WERI-Rb-1 (cell line): ENCODE results near the gene LIAS.
"Not testable (repeated sequence)": the region's sequence is repeated elsewhere in the genome, so short reads cannot be mapped to it uniquely, and the experiment has no call there.

Experiments used
- DNase-seq: peaks from one replicate; pipeline ENCODE4 v3.0.0-alpha.2; 2020
- H3K27ac ChIP-seq: fragments of 250-450 bp; sonication (Bioruptor Pico); 2 replicates; pipeline ENCODE4 v1.5.1; 2020; ENCODE audit warnings: mild to moderate bottlenecking, moderate library complexity
- H3K27me3 ChIP-seq: fragments of 250-450 bp; sonication (Bioruptor Pico); 2 replicates; pipeline ENCODE4 v1.5.1; 2021; ENCODE audit warnings: mild to moderate bottlenecking, low read depth, moderate library complexity; ENCODE audit not compliant: insufficient read depth, severe bottlenecking
- H3K36me3 ChIP-seq: fragments of 250-450 bp; sonication (Bioruptor Pico); 2 replicates; pipeline ENCODE4 v1.5.1; 2020; ENCODE audit warnings: mild to moderate bottlenecking, moderate library complexity
- H3K4me3 ChIP-seq: 2 replicates; pipeline ENCODE4 v1.5.1; 2011; ENCODE audit warnings: low read depth, mild to moderate bottlenecking, control low read depth, low read length
- H3K9me3 ChIP-seq: fragments of 250-450 bp; sonication (Bioruptor Pico); 2 replicates; pipeline ENCODE4 v1.5.1; 2021; ENCODE audit warnings: mild to moderate bottlenecking, moderate library complexity; ENCODE audit not compliant: severe bottlenecking
- TF ChIP-seq, protein P1 (sequence below): IDR thresholded peaks from 2 replicates; pipeline ENCODE4 v1.5.1; 2011; ENCODE audit warnings: low read depth, mild to moderate bottlenecking, control low read depth, inconsistent platforms, low read length

Gene LIAS

DNA sequence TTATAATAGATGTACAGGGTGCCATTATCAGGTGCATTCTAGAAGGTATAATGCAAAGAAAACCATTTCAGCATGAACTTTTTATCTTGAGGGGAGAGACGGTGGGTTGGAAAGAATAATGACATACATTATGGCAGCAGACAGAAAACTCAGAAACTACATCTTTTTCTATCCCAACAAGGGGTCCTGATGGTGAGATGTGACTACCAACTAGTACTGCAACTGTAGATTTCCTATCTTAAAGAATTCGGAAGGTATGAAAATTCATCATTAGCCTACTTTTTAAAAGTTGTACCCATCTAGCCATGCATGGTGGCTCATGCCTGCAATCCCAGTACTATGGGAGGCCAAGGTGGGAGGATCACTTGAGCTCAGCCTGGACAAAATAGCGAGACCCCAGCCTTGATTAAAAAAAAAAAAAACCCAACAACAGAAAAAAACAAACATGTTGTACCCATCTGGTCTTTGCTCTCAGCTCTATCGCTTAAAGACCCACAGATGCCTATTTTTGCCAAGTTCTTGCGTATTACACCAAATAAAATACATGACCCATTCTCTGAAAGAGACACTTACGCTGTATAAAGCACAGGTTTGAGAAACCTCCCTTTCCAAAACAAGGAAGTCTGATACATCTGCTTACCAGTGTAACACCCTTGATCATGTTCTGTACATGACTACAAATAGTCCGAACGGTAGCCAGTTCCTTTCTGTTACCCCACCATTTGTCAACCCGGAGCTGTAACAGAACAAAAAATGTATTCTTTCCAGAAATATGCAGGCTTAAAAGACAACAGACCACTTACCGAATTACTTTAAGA is 1.7 kb upstream of the LIAS start:
- peak overlapping the region; percentile 89; the same call in 1 of the 2 replicates for H3K27ac ChIP-seq
- no peak for DNase-seq
- TF ChIP-seq, protein P1, sequence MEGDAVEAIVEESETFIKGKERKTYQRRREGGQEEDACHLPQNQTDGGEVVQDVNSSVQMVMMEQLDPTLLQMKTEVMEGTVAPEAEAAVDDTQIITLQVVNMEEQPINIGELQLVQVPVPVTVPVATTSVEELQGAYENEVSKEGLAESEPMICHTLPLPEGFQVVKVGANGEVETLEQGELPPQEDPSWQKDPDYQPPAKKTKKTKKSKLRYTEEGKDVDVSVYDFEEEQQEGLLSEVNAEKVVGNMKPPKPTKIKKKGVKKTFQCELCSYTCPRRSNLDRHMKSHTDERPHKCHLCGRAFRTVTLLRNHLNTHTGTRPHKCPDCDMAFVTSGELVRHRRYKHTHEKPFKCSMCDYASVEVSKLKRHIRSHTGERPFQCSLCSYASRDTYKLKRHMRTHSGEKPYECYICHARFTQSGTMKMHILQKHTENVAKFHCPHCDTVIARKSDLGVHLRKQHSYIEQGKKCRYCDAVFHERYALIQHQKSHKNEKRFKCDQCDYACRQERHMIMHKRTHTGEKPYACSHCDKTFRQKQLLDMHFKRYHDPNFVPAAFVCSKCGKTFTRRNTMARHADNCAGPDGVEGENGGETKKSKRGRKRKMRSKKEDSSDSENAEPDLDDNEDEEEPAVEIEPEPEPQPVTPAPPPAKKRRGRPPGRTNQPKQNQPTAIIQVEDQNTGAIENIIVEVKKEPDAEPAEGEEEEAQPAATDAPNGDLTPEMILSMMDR = no peak
- H3K9me3 ChIP-seq = no peaks in the 10 kb centered on the region
- H3K4me3 ChIP-seq = no peak overlapping the region; the same call in 1 of the 2 replicates
- H3K36me3 ChIP-seq = peaks cover 73% of the 10 kb centered on the region
- H3K27me3 ChIP-seq = no peaks in the 10 kb centered on the region

DNA sequence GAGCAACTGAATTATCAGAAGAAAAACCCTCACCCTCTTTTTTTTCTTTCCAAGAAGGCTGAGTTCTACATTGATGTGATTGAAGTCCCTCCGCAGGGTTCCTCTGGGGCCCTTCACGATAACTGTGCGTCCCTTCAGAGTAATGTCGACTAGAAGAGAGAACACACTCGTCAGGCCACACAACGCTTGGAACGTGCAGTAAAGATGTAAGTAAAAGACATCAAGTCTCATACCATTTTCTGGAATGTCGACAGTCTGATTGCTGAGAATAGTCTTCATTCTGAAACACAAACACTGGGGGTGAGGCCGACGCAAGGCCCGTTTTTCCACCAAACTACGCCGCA is 723 bp upstream of the LIAS start:
- not testable (repeated sequence) for DNase-seq, H3K9me3 ChIP-seq, H3K27me3 ChIP-seq
- H3K27ac ChIP-seq = peak overlapping the region; percentile 89
- peak overlapping the region; percentile 99 for H3K4me3 ChIP-seq
- H3K36me3 ChIP-seq = peaks cover 65% of the 10 kb centered on the region

DNA sequence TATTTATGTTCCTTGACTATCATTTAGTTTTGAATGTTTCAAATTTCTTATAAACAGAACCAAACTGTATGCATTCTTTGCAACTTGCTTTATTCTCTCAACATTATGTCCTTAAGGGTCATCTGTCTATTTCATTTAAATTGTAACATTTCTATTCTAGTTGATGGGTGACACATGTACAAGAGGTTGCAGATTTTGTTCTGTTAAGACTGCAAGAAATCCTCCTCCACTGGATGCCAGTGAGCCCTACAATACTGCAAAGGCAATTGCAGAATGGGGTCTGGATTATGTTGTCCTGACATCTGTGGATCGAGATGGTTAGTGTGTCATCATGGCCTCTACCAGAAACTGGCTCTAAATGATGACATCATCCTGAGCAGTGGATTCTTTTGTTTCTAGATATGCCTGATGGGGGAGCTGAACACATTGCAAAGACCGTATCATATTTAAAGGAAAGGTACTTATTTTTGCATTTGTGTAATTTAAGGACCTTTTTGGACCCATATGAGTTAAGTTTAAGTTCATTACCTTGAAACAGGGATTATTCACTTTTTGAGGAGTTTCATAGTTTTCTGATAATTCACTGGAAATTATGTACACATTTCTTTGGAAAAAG is 6.1 kb downstream of the LIAS start:
- TF ChIP-seq, protein P1 = 0 out of 2 replicates have a peak, but pooled peaks have one; percentile 3
- Histone ChIP-seq H3K4me3 (no peak overlapping the region), H3K36me3 (peaks cover 37% of the 10 kb centered on the region), H3K27ac (peak overlapping the region; percentile 35), H3K9me3 (no peaks in the 10 kb centered on the region), H3K27me3 (no peaks in the 10 kb centered on the region)
- peak; percentile 48 for DNase-seq

DNA sequence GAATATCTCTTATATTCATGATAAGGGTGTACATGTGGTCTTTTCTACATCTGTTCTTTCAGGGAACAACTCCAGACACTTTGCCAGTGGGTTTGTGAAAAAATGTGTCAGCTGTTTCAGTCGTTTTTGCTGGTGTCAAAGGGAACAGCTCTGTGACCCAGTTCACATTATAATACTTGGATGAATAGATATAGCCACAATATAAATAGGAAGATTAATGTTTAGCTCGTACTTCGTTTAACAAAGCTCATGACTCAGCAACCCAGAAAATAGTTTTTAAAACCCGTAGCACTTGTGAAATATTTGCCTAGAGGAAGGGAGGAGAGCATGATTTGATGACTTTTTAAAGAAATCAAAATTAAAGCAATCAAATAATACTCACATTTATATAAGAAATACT is 7.9 kb downstream of the LIAS start:
- TF ChIP-seq, protein P1 = no peak
- H3K36me3 ChIP-seq = peaks cover 32% of the 10 kb centered on the region
- H3K27ac ChIP-seq = no peak overlapping the region
- no peaks in the 10 kb centered on the region for H3K9me3 ChIP-seq
- no peak overlapping the region for H3K4me3 ChIP-seq
- H3K27me3 ChIP-seq = no peaks in the 10 kb centered on the region
- no peak for DNase-seq

DNA sequence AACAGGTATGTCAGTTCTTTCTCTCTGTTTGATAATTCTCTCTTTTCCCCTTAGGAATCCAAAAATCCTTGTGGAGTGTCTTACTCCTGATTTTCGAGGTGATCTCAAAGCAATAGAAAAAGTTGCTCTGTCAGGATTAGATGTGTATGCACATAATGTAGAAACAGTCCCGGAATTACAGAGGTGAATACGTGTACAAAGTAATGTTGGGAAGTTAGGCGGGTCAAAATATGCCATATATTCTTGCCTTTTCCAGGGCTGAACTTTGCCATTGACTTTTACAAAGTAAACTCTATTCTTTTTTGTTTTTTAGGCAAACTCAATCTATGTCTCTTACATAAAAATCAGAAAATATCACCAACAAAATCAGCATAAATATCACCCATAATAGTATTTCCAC is 8.6 kb downstream of the LIAS start:
- H3K27me3 ChIP-seq = no peaks in the 10 kb centered on the region
- no peaks in the 10 kb centered on the region for H3K9me3 ChIP-seq
- H3K36me3 ChIP-seq = peaks cover 32% of the 10 kb centered on the region
- H3K4me3 ChIP-seq = no peak overlapping the region
- TF ChIP-seq, protein P1 = no peak
- DNase-seq = no peak
- no peak overlapping the region for H3K27ac ChIP-seq

DNA sequence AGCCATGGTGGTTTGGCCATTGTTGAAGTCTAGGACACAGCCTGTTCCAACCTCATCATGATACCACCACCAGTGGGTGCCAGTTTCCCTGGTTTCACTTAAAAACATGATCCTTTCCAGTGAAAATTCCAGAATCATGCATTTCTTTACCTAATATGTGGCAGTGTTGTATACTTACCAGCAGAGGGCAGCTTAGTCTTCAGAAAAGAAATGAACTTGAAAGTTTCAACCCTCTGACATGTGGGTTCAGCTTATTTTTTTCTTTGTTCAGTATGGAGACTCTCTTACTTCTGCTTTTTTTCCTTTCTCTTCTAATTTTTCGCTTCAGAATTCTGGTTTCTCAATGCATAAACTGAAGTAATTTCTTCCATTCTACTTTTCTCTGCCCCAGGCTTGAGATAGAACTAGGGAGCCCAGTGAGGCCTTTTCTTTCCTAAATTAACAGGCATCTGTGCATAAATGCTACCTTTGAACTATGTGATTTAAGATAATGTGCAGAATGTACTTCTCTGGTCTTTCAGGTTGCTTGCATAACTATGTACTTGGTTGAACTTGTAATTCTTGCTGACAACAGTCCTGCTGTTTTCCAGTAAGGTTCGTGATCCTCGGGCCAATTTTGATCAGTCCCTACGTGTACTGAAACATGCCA is 10.7 kb downstream of the LIAS start:
- TF ChIP-seq, protein P1 = peak; percentile 66
- peak overlapping the region; percentile 50 for H3K27ac ChIP-seq
- H3K9me3 ChIP-seq = no peaks in the 10 kb centered on the region
- H3K4me3 ChIP-seq = no peak overlapping the region
- H3K36me3 ChIP-seq = peaks cover 22% of the 10 kb centered on the region
- H3K27me3 ChIP-seq = no peaks in the 10 kb centered on the region
- peak; percentile 66 for DNase-seq
